ENCODE data around the gene KCNE5. TPM values are rescaled to one million over a fixed set of nuclear protein-coding genes. Genes with fewer than 3 reads are reported as not detected.

KCNE5 gene
- total RNA-seq, 4 donors from 2014 or later: 0.27 to 2.3 (median 1.2) TPM

DNA sequence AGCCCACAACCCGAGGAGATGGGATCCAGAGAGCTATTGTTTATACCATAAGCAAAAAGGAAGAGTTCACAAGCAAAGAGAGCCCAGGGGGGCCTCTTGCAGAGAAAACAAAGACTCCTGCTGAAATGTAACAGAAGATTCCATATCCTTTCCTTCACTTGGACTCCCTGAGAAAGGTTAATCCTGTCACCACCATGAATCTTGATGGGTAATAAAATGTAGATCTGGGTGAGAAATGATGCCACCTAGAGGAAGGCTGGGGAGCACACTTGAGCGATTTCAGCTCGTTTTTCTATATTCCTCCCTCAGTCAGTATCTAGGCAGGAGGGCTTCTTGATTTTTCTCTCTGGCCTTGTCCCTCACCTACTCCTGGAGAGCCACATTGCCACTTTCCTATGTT lies 10.2 kb upstream of the KCNE5 start:
- ATAC-seq (no peak), DNase-seq (no peak)
- TF ChIP-seq, protein P1, sequence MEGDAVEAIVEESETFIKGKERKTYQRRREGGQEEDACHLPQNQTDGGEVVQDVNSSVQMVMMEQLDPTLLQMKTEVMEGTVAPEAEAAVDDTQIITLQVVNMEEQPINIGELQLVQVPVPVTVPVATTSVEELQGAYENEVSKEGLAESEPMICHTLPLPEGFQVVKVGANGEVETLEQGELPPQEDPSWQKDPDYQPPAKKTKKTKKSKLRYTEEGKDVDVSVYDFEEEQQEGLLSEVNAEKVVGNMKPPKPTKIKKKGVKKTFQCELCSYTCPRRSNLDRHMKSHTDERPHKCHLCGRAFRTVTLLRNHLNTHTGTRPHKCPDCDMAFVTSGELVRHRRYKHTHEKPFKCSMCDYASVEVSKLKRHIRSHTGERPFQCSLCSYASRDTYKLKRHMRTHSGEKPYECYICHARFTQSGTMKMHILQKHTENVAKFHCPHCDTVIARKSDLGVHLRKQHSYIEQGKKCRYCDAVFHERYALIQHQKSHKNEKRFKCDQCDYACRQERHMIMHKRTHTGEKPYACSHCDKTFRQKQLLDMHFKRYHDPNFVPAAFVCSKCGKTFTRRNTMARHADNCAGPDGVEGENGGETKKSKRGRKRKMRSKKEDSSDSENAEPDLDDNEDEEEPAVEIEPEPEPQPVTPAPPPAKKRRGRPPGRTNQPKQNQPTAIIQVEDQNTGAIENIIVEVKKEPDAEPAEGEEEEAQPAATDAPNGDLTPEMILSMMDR (IDR thresholded peaks at IDR 0.05 in 4 of 5, conservative IDR thresholded peaks at IDR 0.05 in 1 of 5): peak in 2 of 5 experiments; percentile 13 to 46
- no peak for TF ChIP-seq POLR2A (IDR thresholded peaks at IDR 0.05)
- intact Hi-C loops (cut with DNase I; ENCODE audit: low total_unique reads) (no loop called here), in situ Hi-C loops (cut with MboI; ENCODE audit: low sequenced_read_pairs in 4 of 4) (loop anchor here in 2 of 4 donors (10.0 to 25.0 kb wide), 2 partner anchors 148 to 150 kb away; partner anchors contain the start of gene GUCY2F (in 2 of the 2))
- no peak overlapping the region for H3K4me3 ChIP-seq
- H3K27ac ChIP-seq: no peak overlapping the region
- H3K9me3 ChIP-seq: no peaks in the 10 kb centered on the region
- H3K36me3 ChIP-seq: no peaks in the 10 kb centered on the region
- no peaks in the 10 kb centered on the region for H3K4me1 ChIP-seq
- H3K27me3 ChIP-seq: peaks cover 0 to 3% (median 0%) of the 10 kb centered on the region in 3 donors

DNA sequence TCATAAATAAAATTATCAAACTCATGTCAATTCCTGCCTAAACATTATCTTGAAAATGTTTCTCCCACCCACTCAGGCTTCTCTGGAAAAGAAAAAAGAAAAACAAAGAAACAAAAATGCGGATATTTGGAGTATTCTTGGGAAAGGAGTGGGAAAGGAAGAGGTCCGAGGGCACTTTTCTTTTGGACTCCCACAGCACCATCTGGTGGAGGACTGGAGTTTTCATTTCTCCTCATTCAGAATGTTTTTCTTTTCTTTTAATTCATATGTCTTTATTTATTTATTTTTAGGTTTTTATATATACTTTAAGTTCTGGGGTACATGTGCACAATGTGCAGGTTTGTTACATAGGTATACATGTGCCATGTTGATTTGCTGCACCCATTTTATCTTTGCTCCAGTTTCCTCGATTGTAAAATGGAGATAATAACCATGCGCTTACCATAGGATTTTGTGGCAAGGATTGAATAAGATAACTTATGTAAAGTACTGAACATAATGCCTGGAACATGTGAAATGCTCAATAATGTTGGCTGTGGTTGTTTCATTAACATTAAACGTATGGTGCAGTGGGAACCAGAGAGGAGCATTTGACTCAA lies 8.0 kb upstream of the KCNE5 start:
- in situ Hi-C loops (cut with MboI; ENCODE audit: low sequenced_read_pairs in 4 of 4) (loop anchor here in 2 of 4 donors (10.0 to 25.0 kb wide), 2 partner anchors 146 to 148 kb away; partner anchors contain the start of gene GUCY2F (in 2 of the 2)), intact Hi-C loops (cut with DNase I; ENCODE audit: low total_unique reads) (loop anchor here (5.0 kb wide), 1 partner anchor 146 kb away; no protein-coding TSS in a partner anchor)
- H3K9me3 ChIP-seq: no peaks in the 10 kb centered on the region
- no peak for ATAC-seq
- H3K4me1 ChIP-seq: no peaks in the 10 kb centered on the region
- no peak for TF ChIP-seq POLR2A (IDR thresholded peaks at IDR 0.05)
- TF ChIP-seq, protein P1 (IDR thresholded peaks at IDR 0.05 in 4 of 5, conservative IDR thresholded peaks at IDR 0.05 in 1 of 5): peak in 3 of 5 experiments; percentile 5 to 38 (median 31)
- no peak overlapping the region for H3K4me3 ChIP-seq
- H3K27me3 ChIP-seq: peaks cover 0 to 3% (median 0%) of the 10 kb centered on the region in 3 donors
- no peak overlapping the region for H3K27ac ChIP-seq
- H3K36me3 ChIP-seq: no peaks in the 10 kb centered on the region
- DNase-seq: no peak

DNA sequence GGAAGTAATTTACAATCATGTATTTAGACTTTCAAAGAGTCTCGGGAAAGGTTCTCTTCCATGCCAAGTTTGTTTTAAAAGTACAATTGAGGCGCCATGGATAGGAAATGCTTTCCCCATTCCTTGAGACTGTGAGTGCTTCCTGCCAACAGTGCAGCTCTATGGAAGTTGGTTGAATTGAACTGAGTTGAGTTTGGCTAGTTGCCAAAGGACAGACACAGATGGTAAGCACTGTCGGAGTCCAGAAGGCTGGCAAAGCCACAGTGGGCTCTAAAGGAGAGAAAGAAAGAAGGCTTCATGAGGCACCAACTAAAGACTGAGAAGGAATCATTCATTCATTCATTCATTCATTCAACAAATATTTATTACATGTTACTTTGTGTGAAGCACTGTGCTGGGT lies 4.3 kb upstream of the KCNE5 start:
- in situ Hi-C loops (cut with MboI; ENCODE audit: low sequenced_read_pairs in 4 of 4): loop anchor here in 1 of 4 donors (25.0 kb wide), 1 partner anchor 142 kb away; the partner anchor contains the start of gene GUCY2F
- ATAC-seq: no peak
- intact Hi-C loops (cut with DNase I; ENCODE audit: low total_unique reads): no loop called here
- Histone ChIP-seq H3K36me3 (no peaks in the 10 kb centered on the region), H3K9me3 (no peaks in the 10 kb centered on the region), H3K27me3 (no peaks in the 10 kb centered on the region), H3K4me1 (no peaks in the 10 kb centered on the region), H3K4me3 (no peak overlapping the region), H3K27ac (no peak overlapping the region)
- no peak for DNase-seq
- TF ChIP-seq, protein P1 (IDR thresholded peaks at IDR 0.05 in 4 of 5, conservative IDR thresholded peaks at IDR 0.05 in 1 of 5): no peak
- TF ChIP-seq POLR2A (IDR thresholded peaks at IDR 0.05): no peak

DNA sequence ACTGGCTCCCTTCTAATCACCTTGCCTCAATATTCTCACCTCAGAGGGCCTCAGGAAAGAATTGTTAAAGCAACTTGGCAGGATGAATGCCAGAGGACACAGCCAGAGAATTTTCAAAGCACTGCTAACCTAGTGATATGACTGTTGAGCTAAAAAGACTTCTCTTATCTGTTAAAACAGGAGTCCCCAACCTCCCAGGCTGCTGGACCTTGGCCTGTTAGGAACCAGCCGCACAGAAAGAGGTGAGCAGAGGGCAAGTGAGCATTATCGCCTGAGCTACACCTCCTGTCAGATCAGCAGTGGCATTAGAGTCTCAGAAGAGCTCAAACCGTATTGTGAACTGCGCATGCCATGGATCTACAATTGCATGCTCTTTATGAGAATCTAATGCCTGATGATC lies 1.7 kb upstream of the KCNE5 start:
- Histone ChIP-seq H3K9me3 (no peaks in the 10 kb centered on the region), H3K27me3 (no peaks in the 10 kb centered on the region), H3K36me3 (no peaks in the 10 kb centered on the region), H3K27ac (no peak overlapping the region), H3K4me1 (no peaks in the 10 kb centered on the region), H3K4me3 (no peak overlapping the region)
- TF ChIP-seq, protein P1 (IDR thresholded peaks at IDR 0.05 in 4 of 5, conservative IDR thresholded peaks at IDR 0.05 in 1 of 5): no peak
- TF ChIP-seq POLR2A (IDR thresholded peaks at IDR 0.05): no peak
- DNase-seq (no peak), ATAC-seq (no peak)
- intact Hi-C loops (cut with DNase I; ENCODE audit: low total_unique reads) (no loop called here), in situ Hi-C loops (cut with MboI; ENCODE audit: low sequenced_read_pairs in 4 of 4) (loop anchor here in 1 of 4 donors (25.0 kb wide), 1 partner anchor 139 kb away; the partner anchor contains the start of gene GUCY2F)

Measured in gastrocnemius medialis (tissue), 4 donors.